Right forelimb (tissue), 1 donor: ENCODE data around the gene SPDEF.

Experiments used
- DNase-seq: peaks from one replicate; pipeline ENCODE4 v3.0.0-alpha.2; 2018

The SPDEF gene

GRCh38 chr6:34583461-34583860, 27.3 kb upstream of the SPDEF start:
- DNase-seq, result no peak

GRCh38 chr6:34581561-34581920, 25.4 kb upstream of the SPDEF start:
- DNase-seq, result no peak

GRCh38 chr6:34580707-34581560, 24.8 kb upstream of the SPDEF start:
- no peak for DNase-seq

- DNase-seq, result no peak
These were observed 22.5 kb upstream of the SPDEF start for GRCh38 chr6:34578445-34579262.

GRCh38 chr6:34576286-34576955, 20.3 kb upstream of the SPDEF start:
- no peak for DNase-seq

GRCh38 chr6:34575326-34575725, 19.2 kb upstream of the SPDEF start:
- no peak for DNase-seq

- no peak for DNase-seq
These were observed 18.6 kb upstream of the SPDEF start for GRCh38 chr6:34574647-34575293.

GRCh38 chr6:34573567-34574183, 17.5 kb upstream of the SPDEF start:
- no peak for DNase-seq

GRCh38 chr6:34572585-34572984, 16.5 kb upstream of the SPDEF start:
- DNase-seq, result no peak

- no peak for DNase-seq
These were observed 15.9 kb upstream of the SPDEF start for GRCh38 chr6:34572021-34572420.

GRCh38 chr6:34571388-34571787, 15.3 kb upstream of the SPDEF start:
- no peak for DNase-seq

GRCh38 chr6:34570066-34570833, 14.1 kb upstream of the SPDEF start:
- no peak for DNase-seq

GRCh38 chr6:34569361-34569973, 13.3 kb upstream of the SPDEF start:
- no peak for DNase-seq

GRCh38 chr6:34568341-34569201, 12.4 kb upstream of the SPDEF start:
- no peak for DNase-seq

GRCh38 chr6:34566830-34567546, 10.9 kb upstream of the SPDEF start:
- DNase-seq, result no peak

- DNase-seq, result no peak
These were observed 9.6 kb upstream of the SPDEF start for GRCh38 chr6:34565722-34566137.

GRCh38 chr6:34564181-34564580, 8.1 kb upstream of the SPDEF start:
- DNase-seq, result no peak

- no peak for DNase-seq
These were observed 7.4 kb upstream of the SPDEF start for GRCh38 chr6:34563513-34563870.

GRCh38 chr6:34562861-34563512, 6.9 kb upstream of the SPDEF start:
- no peak for DNase-seq
